Subcutaneous abdominal adipose tissue (tissue), 5 donors: ENCODE data around the gene ERICH2.

Experiments
- H3K27ac ChIP-seq: one replicate; pipeline ENCODE4 v1.7.0; 2013; ENCODE audit warnings: low read depth, mild to moderate bottlenecking, inconsistent platforms, low read length, moderate library complexity
- H3K27me3 ChIP-seq, 5 donors: one replicate each; pipeline ENCODE4 v1.7.0; 2013; ENCODE audit warnings: low read length in 5 of 5, inconsistent platforms in 1 of 5; ENCODE audit not compliant: control insufficient read depth in 5 of 5, insufficient read depth in 4 of 5
- H3K36me3 ChIP-seq, 5 donors: one replicate each; pipeline ENCODE4 v1.7.0; 2013; ENCODE audit warnings: low read length in 5 of 5; ENCODE audit not compliant: control insufficient read depth in 5 of 5, insufficient read depth in 5 of 5
- H3K4me1 ChIP-seq, 5 donors: one replicate each; pipeline ENCODE4 v1.7.0; 2013; ENCODE audit warnings: low read length in 5 of 5, mild to moderate bottlenecking in 3 of 5, moderate library complexity in 1 of 5; ENCODE audit not compliant: control insufficient read depth in 5 of 5, insufficient read depth in 5 of 5
- H3K4me3 ChIP-seq, 5 donors: one replicate each; pipeline ENCODE4 v1.7.0; 2013; ENCODE audit warnings: low read length in 5 of 5, low read depth in 1 of 5
- H3K9ac ChIP-seq, 5 donors: one replicate each; pipeline ENCODE4 v1.7.0; 2013; ENCODE audit warnings: low read length in 5 of 5, mild to moderate bottlenecking in 4 of 5, moderate library complexity in 3 of 5
- H3K9me3 ChIP-seq, 5 donors: one replicate each; pipeline ENCODE4 v1.7.0; 2013; ENCODE audit warnings: low read length in 5 of 5; ENCODE audit not compliant: control insufficient read depth in 5 of 5
- donor health status: healthy.
- donor health status: healthy.
- donor health status: healthy.
- donor health status: healthy.
- donor health status: healthy.

ERICH2 gene

GRCh38 chr2:170815746-170816503, 45.7 kb downstream of the ERICH2 start:
- Histone ChIP-seq H3K36me3 (no peaks in the 10 kb centered on the region), H3K4me1 (peaks cover 1 to 57% (median 49%) of the 10 kb centered on the region in 5 donors), H3K27ac (no peak overlapping the region), H3K9me3 (no peaks in the 10 kb centered on the region), H3K4me3 (peak overlapping the region; percentile 42 to 65 (median 50)), H3K9ac (peak overlapping the region in 1 of 5 donors; percentile 15), H3K27me3 (peaks cover 44 to 80% (median 68%) of the 10 kb centered on the region in 5 donors)

- no peaks in the 10 kb centered on the region for H3K9me3 ChIP-seq
- no peak within 1 kb of the TSS for H3K27ac ChIP-seq
- H3K4me1 ChIP-seq: peaks cover 1 to 64% (median 55%) of the 10 kb centered on the region in 5 donors
- no peaks in the 10 kb centered on the region for H3K36me3 ChIP-seq
- H3K4me3 ChIP-seq: peak within 1 kb of the TSS; percentile 48 to 77 (median 53)
- peak within 1 kb of the TSS in 1 of 5 donors; percentile 15 for H3K9ac ChIP-seq
- peaks cover 51 to 86% (median 75%) of the 10 kb centered on the region in 5 donors for H3K27me3 ChIP-seq
These were observed 46.4 kb downstream of the ERICH2 start, which contains the start of gene GAD1 for GRCh38 chr2:170816504-170817092. Gene GAD1 (plus strand): TSS chr2:170816887. CDS start chr2:170818592, 1,705 bp downstream.

- Histone ChIP-seq H3K27ac (no peak overlapping the region), H3K4me3 (peak overlapping the region; percentile 48 to 77 (median 53)), H3K27me3 (peaks cover 58 to 94% (median 82%) of the 10 kb centered on the region in 5 donors), H3K36me3 (no peaks in the 10 kb centered on the region), H3K9ac (no peak overlapping the region), H3K4me1 (peaks cover 1 to 72% (median 63%) of the 10 kb centered on the region in 5 donors), H3K9me3 (no peaks in the 10 kb centered on the region)
These were observed 47.2 kb downstream of the ERICH2 start for GRCh38 chr2:170817093-170818035.

- H3K4me3 ChIP-seq: peak overlapping the region; percentile 47 to 77 (median 53)
- no peaks in the 10 kb centered on the region for H3K9me3 ChIP-seq
- peaks cover 60 to 99% (median 87%) of the 10 kb centered on the region in 5 donors for H3K27me3 ChIP-seq
- peaks cover 5 to 80% (median 71%) of the 10 kb centered on the region in 5 donors for H3K4me1 ChIP-seq
- H3K9ac ChIP-seq: no peak overlapping the region
- H3K27ac ChIP-seq: no peak overlapping the region
- no peaks in the 10 kb centered on the region for H3K36me3 ChIP-seq
These were observed 48.0 kb downstream of the ERICH2 start for GRCh38 chr2:170818036-170818751.

- Histone ChIP-seq H3K9ac (no peak overlapping the region), H3K4me3 (peak overlapping the region in 3 of 5 donors; percentile 6 to 28 (median 25)), H3K27ac (no peak overlapping the region), H3K4me1 (peaks cover 5 to 82% (median 77%) of the 10 kb centered on the region in 5 donors), H3K27me3 (peaks cover 59 to 96% (median 86%) of the 10 kb centered on the region in 5 donors), H3K36me3 (no peaks in the 10 kb centered on the region), H3K9me3 (no peaks in the 10 kb centered on the region)
These were observed 48.7 kb downstream of the ERICH2 start for GRCh38 chr2:170818752-170819470.

GRCh38 chr2:170819680-170820664, 49.8 kb downstream of the ERICH2 start:
- H3K4me1 ChIP-seq: peaks cover 5 to 80% (median 78%) of the 10 kb centered on the region in 5 donors
- H3K9ac ChIP-seq: no peak overlapping the region
- peak overlapping the region in 4 of 5 donors; percentile 11 to 62 (median 46) for H3K4me3 ChIP-seq
- H3K36me3 ChIP-seq: no peaks in the 10 kb centered on the region
- no peak overlapping the region for H3K27ac ChIP-seq
- peaks cover 50 to 96% (median 82%) of the 10 kb centered on the region in 5 donors for H3K27me3 ChIP-seq
- no peaks in the 10 kb centered on the region for H3K9me3 ChIP-seq

- Histone ChIP-seq H3K9me3 (no peaks in the 10 kb centered on the region), H3K4me1 (peaks cover 4 to 72% (median 71%) of the 10 kb centered on the region in 5 donors), H3K4me3 (peak overlapping the region in 4 of 5 donors; percentile 11 to 62 (median 46)), H3K9ac (no peak overlapping the region), H3K36me3 (no peaks in the 10 kb centered on the region), H3K27me3 (peaks cover 46 to 92% (median 79%) of the 10 kb centered on the region in 5 donors), H3K27ac (no peak overlapping the region)
These were observed 50.8 kb downstream of the ERICH2 start for GRCh38 chr2:170820757-170821530.
